ENCODE measurements around the gene RMDN2.
"Not testable (repeated sequence)": the region's sequence is repeated elsewhere in the genome, so short reads cannot be mapped to it uniquely, and the experiment has no call there.

The RMDN2 gene

DNA sequence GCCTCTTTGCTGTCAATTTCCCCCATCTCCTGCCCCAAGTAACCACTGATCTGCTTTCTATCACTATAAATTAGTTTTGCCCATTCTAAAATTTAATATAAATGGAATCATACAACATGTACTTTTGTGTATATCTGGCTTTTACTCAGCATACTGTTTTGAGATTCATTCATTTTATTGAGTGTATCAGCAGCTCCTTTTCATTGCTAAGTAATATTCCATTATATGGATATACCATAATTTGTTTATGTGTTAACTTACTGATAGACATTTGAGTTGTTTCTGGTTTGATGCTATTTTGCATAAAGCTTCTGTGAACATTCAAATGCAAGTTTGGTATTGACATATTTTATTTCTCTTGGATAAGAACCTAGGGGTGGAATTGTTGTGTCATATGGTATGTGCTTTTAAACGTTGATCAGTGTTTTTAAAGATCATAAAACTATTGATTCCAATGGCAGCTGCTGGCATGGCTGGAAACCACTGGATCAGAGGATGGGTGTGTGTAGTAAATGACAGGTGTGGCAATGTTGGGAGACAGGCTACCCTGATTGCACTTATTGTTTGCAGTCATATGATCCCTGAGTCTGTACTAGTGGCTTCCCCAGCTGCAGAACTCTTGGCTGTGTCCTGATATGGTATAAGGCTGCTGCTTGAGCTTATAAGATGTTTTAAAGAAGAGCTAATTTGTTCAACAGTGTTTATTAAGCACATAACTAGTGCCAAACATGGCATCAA, 75.6 kb downstream of the RMDN2 start:
- DNase-seq, result no peak

DNA sequence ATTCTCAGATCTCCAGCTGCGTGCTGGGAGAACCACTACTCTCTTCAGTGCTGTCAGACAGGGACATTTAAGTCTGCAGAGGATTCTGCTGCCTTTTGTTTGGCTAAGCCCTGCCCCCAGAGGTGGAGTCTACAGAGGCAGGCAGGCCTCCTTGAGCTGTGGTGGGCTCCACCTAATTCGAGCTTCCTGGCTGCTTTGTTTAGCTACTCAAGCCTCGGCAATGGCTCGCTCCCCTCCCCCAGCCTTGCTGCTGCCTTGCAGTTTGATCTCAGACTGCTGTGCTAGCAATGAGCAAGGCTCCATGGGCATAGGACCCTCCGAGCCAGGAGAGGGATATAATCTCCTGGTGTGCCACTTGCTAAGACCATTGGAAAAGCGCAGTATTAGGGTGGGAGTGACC, 85.1 kb downstream of the RMDN2 start:
- not testable (repeated sequence) for DNase-seq

DNA sequence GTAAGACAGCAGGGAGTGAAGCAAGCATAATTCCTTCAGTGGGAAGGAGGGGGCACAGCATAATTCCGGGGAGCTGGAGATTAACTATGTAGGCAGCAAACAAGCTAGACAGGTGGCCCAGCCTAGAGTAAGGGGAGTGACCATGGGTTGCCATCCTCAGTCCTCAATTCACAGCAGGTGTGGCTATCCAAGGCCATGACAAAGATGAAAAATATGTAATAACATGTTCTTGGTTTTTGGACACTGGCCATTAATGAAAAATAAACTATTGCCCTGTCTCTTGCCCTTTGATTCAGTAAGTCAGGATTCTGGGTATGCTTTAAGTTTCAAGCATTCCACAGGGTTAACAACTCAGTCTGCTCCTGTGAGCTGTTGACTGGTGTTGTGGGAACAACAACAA, 85.9 kb downstream of the RMDN2 start:
- DNase-seq, result no peak

- DNase-seq, result no peak
Observed at GRCh38 chr2:38013158-38013752, 88.2 kb downstream of the RMDN2 start.

- DNase-seq, result no peak
Observed at GRCh38 chr2:38016219-38016618, 91.1 kb downstream of the RMDN2 start.

DNA sequence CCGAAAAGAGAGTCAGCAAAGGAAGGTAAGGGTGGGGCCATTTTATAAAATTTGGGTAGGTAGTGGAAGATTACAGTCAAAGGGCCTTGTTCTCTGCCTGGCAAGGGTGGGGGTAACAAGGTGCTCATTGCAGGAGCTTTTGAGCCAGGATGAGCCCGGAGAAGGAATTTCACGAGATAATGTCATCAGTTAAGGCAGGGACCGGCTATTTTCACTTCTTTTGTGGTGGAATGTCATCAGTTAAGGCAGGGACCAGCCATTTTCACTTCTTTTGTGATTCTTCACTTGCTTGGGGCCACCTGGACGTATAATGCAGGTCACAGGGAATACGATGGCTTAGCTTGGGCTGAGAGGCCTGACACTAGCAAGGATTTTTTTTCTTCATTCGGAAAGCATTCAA, 92.7 kb downstream of the RMDN2 start:
- DNase-seq, result no peak

DNA sequence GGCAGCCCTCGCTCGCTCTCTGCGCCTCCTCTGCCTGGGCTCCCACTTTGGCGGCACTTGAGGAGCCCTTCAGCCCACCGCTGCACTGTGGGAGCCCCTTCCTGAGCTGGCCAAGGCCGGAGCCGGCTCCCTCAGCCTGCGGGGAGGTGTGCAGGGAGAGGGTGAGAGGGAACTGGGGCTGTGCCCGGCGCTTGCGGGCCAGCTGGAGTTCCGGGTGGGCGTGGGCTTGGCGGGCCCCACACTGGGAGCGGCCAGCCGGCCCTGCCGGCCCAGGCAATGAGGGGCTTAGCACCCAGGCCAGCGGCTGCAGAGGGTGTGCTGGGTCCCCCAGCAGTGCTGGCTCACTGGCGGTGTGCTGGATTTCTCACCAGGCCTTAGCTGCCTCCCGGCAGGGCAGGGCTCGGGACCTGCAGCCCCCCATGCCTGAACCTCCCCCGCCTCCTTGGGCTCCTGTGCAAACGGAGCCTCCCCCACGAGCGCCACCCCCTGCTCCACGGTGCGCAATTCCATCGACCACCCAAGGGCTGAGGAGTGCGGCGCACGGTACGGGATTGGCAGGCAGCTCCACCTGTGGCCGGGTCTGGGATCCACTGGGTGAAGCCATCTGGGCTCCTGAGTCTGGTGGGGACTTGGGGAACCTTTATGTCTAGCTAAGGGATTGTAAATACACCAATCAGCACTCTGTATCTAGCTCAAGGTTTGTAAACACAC, 95.4 kb downstream of the RMDN2 start:
- not testable (repeated sequence) for DNase-seq

- DNase-seq, result no peak
Observed at GRCh38 chr2:38021589-38021988, 96.5 kb downstream of the RMDN2 start.

GRCh38 chr2:38026846-38027245, 101.8 kb downstream of the RMDN2 start:
- DNase-seq, result no peak

DNA sequence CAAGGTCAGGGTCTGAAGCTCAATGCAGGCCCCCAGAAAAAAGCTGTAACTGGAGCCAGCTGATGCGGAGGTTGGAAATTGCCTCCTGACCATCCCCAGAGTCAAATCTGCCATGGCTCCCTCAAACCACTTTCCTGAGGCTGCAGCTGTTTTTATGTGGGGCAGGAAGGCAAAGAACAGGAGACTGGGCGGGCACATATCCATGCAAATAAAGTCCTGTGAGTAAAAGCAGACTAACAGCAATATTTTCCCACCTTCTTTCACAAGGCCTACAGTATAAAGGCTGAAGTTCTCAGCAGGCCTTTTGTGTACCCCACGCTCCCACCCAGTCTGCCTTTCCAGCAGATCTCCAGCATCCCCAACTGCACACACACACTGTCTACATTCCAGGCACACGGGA, 103.7 kb downstream of the RMDN2 start:
- DNase-seq, result no peak

GRCh38 chr2:38029512-38029911, 104.4 kb downstream of the RMDN2 start:
- no peak for DNase-seq

GRCh38 chr2:38030635-38031355, 105.7 kb downstream of the RMDN2 start:
- DNase-seq, result no peak

DNA sequence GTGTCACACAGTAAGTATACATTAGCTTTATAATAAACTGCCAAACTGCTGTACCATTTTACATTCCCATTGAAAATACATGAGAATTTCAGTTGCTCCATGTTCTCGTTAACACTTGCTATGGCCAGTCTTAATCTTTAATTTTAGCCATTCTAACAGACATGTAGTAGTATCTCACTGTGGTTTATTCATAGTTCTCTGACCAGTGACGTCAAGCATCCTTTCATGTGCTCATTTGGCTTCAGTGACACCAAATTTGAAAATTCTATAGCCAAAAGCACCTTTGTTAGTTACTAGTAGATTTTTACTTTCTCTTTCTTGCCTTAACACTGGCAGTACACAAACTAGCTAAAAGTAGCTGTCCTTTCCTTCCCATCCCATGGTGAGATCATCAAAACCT, 107.9 kb downstream of the RMDN2 start:
- DNase-seq, result no peak

DNA sequence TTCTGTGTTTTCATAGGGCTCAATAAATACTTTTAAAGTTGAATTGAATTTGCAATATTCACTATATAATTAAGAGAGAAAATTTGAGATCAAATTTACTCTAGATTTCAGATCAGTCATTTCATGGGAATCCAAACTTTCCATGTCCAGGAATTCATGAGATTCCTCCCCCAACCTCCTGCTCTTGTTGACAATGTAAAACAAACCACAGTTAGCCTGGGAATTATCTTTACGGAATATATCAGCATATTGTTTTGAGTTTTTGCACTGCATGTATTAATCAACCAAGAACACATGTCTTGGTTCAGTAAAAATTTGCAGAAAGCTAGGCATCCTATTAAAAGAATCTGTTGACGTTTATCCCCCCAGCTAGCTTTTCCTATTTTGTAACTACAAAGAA, 108.6 kb downstream of the RMDN2 start:
- DNase-seq, result no peak

- DNase-seq, result no peak
Observed at GRCh38 chr2:38035968-38036367, 110.9 kb downstream of the RMDN2 start.

- no peak for DNase-seq
Observed at GRCh38 chr2:38037325-38037724, 112.2 kb downstream of the RMDN2 start.

- DNase-seq, result peak; percentile 7
Observed at GRCh38 chr2:38037757-38038621, 112.9 kb downstream of the RMDN2 start.

GRCh38 chr2:38038682-38039081, 113.6 kb downstream of the RMDN2 start:
- DNase-seq, result no peak

GRCh38 chr2:38039121-38039910, 114.2 kb downstream of the RMDN2 start:
- no peak for DNase-seq

- DNase-seq, result no peak
Observed at GRCh38 chr2:38045811-38046210, 120.7 kb downstream of the RMDN2 start.

- no peak for DNase-seq
Observed at GRCh38 chr2:38056216-38056615, 131.1 kb downstream of the RMDN2 start.
